Measurements from ENCODE around the gene CTTNBP2NL.
A peak's percentile ranks its signal among the peaks of the same experiment; 100 is the strongest.

The CTTNBP2NL gene

GRCh38 chr1:112395821-112396652, at the start of gene CTTNBP2NL:
Gene CTTNBP2NL, plus strand, starts transcription at chr1:112396214. Its CDS starts 19,952 bp downstream, at chr1:112416166.
- peak; percentile 75 for DNase-seq (ENCODE audit: low read depth)

- DNase-seq (ENCODE audit: low read depth): no peak
Measured at GRCh38 chr1:112346801-112347350, 49.1 kb upstream of the CTTNBP2NL start.

GRCh38 chr1:112356765-112357164, 39.2 kb upstream of the CTTNBP2NL start:
- no peak for DNase-seq (ENCODE audit: low read depth)

GRCh38 chr1:112357467-112357866, 38.5 kb upstream of the CTTNBP2NL start:
- no peak for DNase-seq (ENCODE audit: low read depth)

- DNase-seq (ENCODE audit: low read depth): no peak
Measured at GRCh38 chr1:112358061-112358770, 37.8 kb upstream of the CTTNBP2NL start.

GRCh38 chr1:112358798-112359408, 37.1 kb upstream of the CTTNBP2NL start:
- DNase-seq (ENCODE audit: low read depth): peak; percentile 3

GRCh38 chr1:112359961-112360767, 35.9 kb upstream of the CTTNBP2NL start:
- no peak for DNase-seq (ENCODE audit: low read depth)

- no peak for DNase-seq (ENCODE audit: low read depth)
Measured at GRCh38 chr1:112363636-112364035, 32.4 kb upstream of the CTTNBP2NL start.

- DNase-seq (ENCODE audit: low read depth): no peak
Measured at GRCh38 chr1:112368198-112368597, 27.8 kb upstream of the CTTNBP2NL start.

- peak; percentile 74 for DNase-seq (ENCODE audit: low read depth)
Measured at GRCh38 chr1:112369392-112370285, 26.4 kb upstream of the CTTNBP2NL start.

GRCh38 chr1:112370996-112371395, 25.0 kb upstream of the CTTNBP2NL start:
- DNase-seq (ENCODE audit: low read depth): no peak

- no peak for DNase-seq (ENCODE audit: low read depth)
Measured at GRCh38 chr1:112371775-112372174, 24.2 kb upstream of the CTTNBP2NL start.

- no peak for DNase-seq (ENCODE audit: low read depth)
Measured at GRCh38 chr1:112373806-112374205, 22.2 kb upstream of the CTTNBP2NL start.

GRCh38 chr1:112375701-112376100, 20.3 kb upstream of the CTTNBP2NL start:
- no peak for DNase-seq (ENCODE audit: low read depth)

GRCh38 chr1:112380356-112380755, 15.7 kb upstream of the CTTNBP2NL start:
- no peak for DNase-seq (ENCODE audit: low read depth)

- DNase-seq (ENCODE audit: low read depth): no peak
Measured at GRCh38 chr1:112381324-112382076, 14.5 kb upstream of the CTTNBP2NL start.

- DNase-seq (ENCODE audit: low read depth): no peak
Measured at GRCh38 chr1:112383759-112384370, 12.1 kb upstream of the CTTNBP2NL start.

GRCh38 chr1:112386024-112386723, 9.8 kb upstream of the CTTNBP2NL start:
- no peak for DNase-seq (ENCODE audit: low read depth)

Data from activated T-helper 9 cell treated with anti-CD3 and anti-CD28 coated beads, Interleukin-2, amount 50 U/mL, for 16 hours (primary cell).